ENCODE measurements around the gene CCR1. TPM values are rescaled to one million over a fixed set of nuclear protein-coding genes. Genes with fewer than 3 reads are reported as not detected.

CCR1 gene
- total and polyA plus RNA-seq, 9 of the 15 experiments (the other 6 are each of a cell fraction or from before 2014, with no cell fraction given) = not detected

- TF ChIP-seq C11orf30 (IDR thresholded peaks at IDR 0.05; ENCODE audit: low read depth) (no peak), TFAM (CRISPR knock-in tag; conservative IDR thresholded peaks at IDR 0.05) (no peak)
These were observed 20.8 kb downstream of the CCR1 start (continued) for GRCh38 chr3:46187341-46187700.

GRCh38 chr3:46186471-46187340 lies 21.4 kb downstream of the CCR1 start:
- peaks cover 4 to 18% of the 10 kb centered on the region in 2 experiments; a peak in 4 of 5 replicates for H3K27me3 ChIP-seq (ENCODE audit: control insufficient read depth in 2 of 2, insufficient read depth in 2 of 2, low read length in 2 of 2)
- no peak overlapping the region for H2AFZ ChIP-seq (ENCODE audit: low read depth, low read length)
- no peak overlapping the region for H3K4me3 ChIP-seq
- no peaks in the 10 kb centered on the region for H3K4me1 ChIP-seq (replicated peaks in 1 of 2; ENCODE audit: control insufficient read depth in 2 of 2, insufficient read depth in 2 of 2, low read length in 2 of 2)
- H3K4me2 ChIP-seq (ENCODE audit: insufficient read depth, low read length) = no peak overlapping the region
- in situ Hi-C loops (cut with MboI) = no loop called here
- H3K79me2 ChIP-seq (ENCODE audit: control insufficient read depth, insufficient read depth, low read length) = no peaks in the 10 kb centered on the region
- H3K9me1 ChIP-seq (ENCODE audit: control insufficient read depth, insufficient read depth, low read length) = no peaks in the 10 kb centered on the region
- CTCF ChIA-PET (ENCODE audit: low intra/inter-chr PET ratio) = no interaction called here
- H3K9ac ChIP-seq (ENCODE audit: insufficient read depth in 1 of 2, low read depth in 2 of 2, low read length in 2 of 2) = no peak overlapping the region
- DNase-seq (ENCODE audit: extremely low read depth in 1 of 4, low spot score in 3 of 4) (no peak), ATAC-seq (no peak), FAIRE-seq (no peak)
- BruUV-seq (replicated peaks) = no TSS peak
- no peak for TF ChIP-seq ELF4 (CRISPR knock-in tag; IDR thresholded peaks at IDR 0.05)
- TF ChIP-seq GATAD2A (IDR thresholded peaks at IDR 0.05) = no peak
- TF ChIP-seq HNRNPK (IDR thresholded peaks at IDR 0.05; ENCODE audit: low read depth, low read length, poor library complexity, severe bottlenecking) = no peak
- no peak for TF ChIP-seq CHD4 (IDR thresholded peaks at IDR 0.05; ENCODE audit: insufficient read depth, insufficient replicate concordance, low read depth, low read length, poor library complexity, severe bottlenecking)
- TF ChIP-seq HLTF (IDR thresholded peaks at IDR 0.05) = no peak
- TF ChIP-seq, protein P1, sequence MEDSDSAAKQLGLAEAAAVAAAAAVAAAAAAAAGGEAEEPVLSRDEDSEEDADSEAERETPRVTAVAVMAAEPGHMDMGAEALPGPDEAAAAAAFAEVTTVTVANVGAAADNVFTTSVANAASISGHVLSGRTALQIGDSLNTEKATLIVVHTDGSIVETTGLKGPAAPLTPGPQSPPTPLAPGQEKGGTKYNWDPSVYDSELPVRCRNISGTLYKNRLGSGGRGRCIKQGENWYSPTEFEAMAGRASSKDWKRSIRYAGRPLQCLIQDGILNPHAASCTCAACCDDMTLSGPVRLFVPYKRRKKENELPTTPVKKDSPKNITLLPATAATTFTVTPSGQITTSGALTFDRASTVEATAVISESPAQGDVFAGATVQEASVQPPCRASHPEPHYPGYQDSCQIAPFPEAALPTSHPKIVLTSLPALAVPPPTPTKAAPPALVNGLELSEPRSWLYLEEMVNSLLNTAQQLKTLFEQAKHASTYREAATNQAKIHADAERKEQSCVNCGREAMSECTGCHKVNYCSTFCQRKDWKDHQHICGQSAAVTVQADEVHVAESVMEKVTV (CRISPR knock-in tag; IDR thresholded peaks at IDR 0.05) = no peak
- no peak for TF ChIP-seq ZNF212 (CRISPR knock-in tag; IDR thresholded peaks at IDR 0.05)
- no peak for TF ChIP-seq ZNF584 (CRISPR knock-in tag; IDR thresholded peaks at IDR 0.05; ENCODE audit: low read depth)
- TF ChIP-seq ZKSCAN3 (CRISPR knock-in tag; IDR thresholded peaks at IDR 0.05) = no peak
- TF ChIP-seq PRMT5 (CRISPR knock-in tag; IDR thresholded peaks at IDR 0.05) = no peak
- intact Hi-C loops (cut with micrococcal nuclease) = no loop called here
- no peak overlapping the region for H3K27ac ChIP-seq (ENCODE audit: extremely low read depth, low read depth, low read length)
- H4K20me1 ChIP-seq (replicated peaks; ENCODE audit: control insufficient read depth, insufficient read depth, low read length) = no peaks in the 10 kb centered on the region
- WGBS (ENCODE audit: insufficient coverage, low coverage, missing lambda C conversion rate) = 0% methylated on average over 3 of the region's 3 CpGs
- POLR2A ChIA-PET = interaction anchor here (0.6 to 0.8 kb wide), 2 partner anchors 15 to 537 kb away, joined by 3 read pairs; no protein-coding TSS in a partner anchor
- H3K36me3 ChIP-seq (ENCODE audit: control insufficient read depth, insufficient read depth, low read length) = no peaks in the 10 kb centered on the region
- H3K9me3 ChIP-seq (replicated peaks; ENCODE audit: control insufficient read depth, insufficient read depth, low read depth, low read length) = no peaks in the 10 kb centered on the region

Measured in K562 (cell line).